Measurements from ENCODE around the gene SYNPO2.
A peak's percentile ranks its signal among the peaks of the same experiment; 100 is the strongest.

The SYNPO2 gene

DNA sequence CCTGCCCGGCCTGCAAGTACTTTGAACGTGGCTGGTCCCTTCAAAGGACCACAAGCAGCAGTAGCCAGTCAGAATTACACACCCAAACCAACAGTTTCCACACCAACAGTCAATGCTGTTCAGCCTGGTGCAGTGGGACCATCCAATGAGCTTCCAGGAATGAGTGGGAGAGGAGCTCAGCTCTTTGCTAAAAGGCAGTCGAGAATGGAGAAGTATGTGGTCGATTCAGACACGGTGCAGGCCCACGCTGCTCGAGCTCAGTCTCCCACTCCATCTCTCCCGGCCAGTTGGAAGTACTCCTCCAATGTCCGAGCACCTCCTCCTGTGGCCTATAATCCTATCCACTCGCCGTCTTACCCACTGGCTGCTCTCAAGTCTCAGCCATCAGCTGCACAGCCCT, 142.6 kb downstream of the SYNPO2 start:
- TF ChIP-seq, protein P1, sequence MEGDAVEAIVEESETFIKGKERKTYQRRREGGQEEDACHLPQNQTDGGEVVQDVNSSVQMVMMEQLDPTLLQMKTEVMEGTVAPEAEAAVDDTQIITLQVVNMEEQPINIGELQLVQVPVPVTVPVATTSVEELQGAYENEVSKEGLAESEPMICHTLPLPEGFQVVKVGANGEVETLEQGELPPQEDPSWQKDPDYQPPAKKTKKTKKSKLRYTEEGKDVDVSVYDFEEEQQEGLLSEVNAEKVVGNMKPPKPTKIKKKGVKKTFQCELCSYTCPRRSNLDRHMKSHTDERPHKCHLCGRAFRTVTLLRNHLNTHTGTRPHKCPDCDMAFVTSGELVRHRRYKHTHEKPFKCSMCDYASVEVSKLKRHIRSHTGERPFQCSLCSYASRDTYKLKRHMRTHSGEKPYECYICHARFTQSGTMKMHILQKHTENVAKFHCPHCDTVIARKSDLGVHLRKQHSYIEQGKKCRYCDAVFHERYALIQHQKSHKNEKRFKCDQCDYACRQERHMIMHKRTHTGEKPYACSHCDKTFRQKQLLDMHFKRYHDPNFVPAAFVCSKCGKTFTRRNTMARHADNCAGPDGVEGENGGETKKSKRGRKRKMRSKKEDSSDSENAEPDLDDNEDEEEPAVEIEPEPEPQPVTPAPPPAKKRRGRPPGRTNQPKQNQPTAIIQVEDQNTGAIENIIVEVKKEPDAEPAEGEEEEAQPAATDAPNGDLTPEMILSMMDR (IDR thresholded peaks at IDR 0.05; ENCODE audit: low read depth, low read length), result no peak
- no peak overlapping the region for H3K4me3 ChIP-seq (ENCODE audit: low read depth, low read length)

DNA sequence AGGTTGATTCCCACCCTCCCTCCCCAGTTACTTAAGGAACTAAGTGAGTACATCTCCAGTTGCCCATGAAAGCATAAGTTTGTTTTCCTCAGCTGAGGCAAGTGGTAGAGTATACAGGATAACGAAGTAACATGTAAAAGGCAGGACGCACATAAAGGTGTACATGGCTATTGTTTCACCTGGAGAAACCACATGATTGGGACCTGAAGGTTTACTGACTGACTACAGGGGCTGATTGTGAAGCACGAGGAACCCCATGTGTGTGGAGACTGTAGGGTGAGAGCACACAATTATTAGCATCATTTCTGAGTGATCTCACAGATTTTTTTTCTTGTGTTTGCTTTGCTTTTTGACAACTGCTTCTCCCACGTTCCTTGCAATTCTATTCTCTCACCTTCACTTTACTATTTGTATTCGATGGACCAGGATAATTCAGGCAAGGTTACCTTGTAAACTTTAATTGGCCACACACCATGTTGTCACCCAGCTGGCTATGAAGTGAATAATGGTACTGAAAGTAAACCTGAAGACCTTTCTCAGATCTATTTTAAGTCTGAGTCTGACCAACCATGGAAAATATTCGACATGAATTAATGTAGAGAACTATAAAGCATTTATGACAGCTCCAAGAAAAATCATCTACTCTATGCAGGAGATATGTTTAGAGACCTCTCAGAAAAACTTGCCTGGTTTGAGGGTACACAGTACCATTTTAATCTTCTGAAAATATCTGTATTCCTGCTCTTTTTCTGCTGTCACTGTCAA, 144.4 kb downstream of the SYNPO2 start:
- TF ChIP-seq, protein P1 (IDR thresholded peaks at IDR 0.05; ENCODE audit: low read depth, low read length), result no peak

DNA sequence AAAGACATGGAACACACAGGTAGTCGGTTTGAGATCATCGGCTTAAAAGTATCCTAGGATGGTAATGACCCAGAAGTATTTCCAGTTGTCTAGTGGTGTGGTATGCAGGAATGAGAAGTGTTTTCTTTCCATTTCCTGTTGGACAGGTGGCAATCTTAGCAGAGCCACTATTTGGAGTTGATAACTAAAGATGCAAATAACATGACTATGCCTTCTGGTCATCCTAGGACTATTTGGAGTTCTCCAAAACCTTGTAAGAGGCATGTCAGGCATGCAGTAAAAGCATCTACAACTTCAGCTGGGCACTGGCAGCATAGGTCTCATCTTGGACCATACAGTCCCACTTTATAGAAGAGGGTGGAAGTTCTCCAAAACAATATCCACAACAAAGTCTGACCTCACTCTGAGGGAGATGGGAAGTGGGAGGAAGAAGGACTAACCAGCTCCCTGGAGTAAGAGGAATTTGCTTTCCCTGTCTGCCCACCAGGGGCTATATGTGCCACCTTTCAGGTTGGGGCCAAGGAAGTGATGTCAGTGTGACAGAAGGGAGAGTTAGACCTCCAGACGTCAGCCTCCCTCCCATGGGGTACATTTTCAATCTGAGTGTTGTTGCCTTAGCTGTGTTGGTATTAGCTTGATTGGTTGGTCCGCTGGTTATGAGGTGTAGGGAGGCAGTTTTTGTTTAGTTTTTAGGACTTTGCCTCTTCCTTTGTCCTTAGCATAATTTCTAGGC, 145.8 kb downstream of the SYNPO2 start:
- TF ChIP-seq, protein P1 (IDR thresholded peaks at IDR 0.05; ENCODE audit: low read depth, low read length), result 0 out of 2 replicates have a peak, but pooled peaks have one; percentile 15
- H3K4me3 ChIP-seq (ENCODE audit: low read depth, low read length), result no peak overlapping the region

More for the DNA sequence above, 144.4 kb downstream of the SYNPO2 start:
- no peak overlapping the region for H3K4me3 ChIP-seq (ENCODE audit: low read depth, low read length)

DNA sequence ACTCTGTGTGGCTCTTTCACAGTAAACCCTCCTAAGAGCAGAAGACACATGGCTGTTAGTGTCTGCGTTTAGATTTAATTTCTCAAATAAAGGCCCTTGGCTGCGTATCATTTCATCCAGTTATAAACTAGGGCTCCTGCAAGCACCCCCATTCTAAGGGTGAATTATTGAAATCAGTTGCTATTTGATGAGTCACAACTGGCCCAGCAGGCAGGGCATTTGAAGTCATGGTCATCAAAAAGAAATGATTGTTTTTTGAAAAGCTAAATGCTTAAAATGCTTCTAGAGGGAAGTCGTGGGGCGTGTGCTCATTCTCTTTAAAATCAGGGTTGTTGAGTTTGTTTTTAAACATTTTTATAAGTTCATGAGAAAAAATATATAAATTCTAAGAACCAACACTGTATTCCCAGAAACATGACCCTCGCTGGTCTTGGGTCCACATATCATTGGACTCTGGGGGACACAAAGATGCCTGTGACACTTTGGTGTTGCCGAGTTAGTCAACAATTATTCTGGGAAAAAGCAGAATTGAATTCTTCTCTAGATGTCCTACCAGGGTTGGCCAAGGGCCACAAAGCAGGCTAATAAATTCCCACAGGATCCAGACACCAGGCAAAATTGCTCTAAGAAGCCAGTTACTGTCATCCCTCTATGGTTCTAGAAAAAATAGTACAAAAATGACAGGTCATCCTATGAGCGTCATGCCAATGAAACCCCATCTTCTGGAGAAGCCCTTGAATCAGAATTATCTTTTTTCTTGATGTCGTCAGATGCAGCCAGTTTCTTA, 147.5 kb downstream of the SYNPO2 start:
- TF ChIP-seq, protein P1 (IDR thresholded peaks at IDR 0.05; ENCODE audit: low read depth, low read length), result no peak

DNA sequence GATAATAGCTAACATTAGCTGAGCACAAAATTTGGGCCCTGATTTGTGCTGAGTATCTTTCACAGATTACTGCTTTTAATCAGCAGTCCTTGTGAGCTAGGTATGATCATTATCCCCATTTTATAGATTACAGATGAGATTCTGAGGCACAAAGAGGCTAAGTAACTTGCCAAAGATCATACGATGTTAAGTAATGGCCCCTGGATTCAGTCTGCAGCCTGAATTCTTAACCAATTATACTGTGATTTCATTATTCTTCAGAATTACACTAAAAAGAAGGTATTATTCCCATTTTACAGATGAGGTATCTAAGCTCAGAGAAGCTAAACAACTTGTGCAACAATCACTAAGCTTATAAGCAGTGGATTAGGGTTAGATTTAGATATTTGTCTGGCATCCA, 149.1 kb downstream of the SYNPO2 start:
- TF ChIP-seq, protein P1 (IDR thresholded peaks at IDR 0.05; ENCODE audit: low read depth, low read length), result no peak
- no peak overlapping the region for H3K4me3 ChIP-seq (ENCODE audit: low read depth, low read length)

More for the DNA sequence above, 147.5 kb downstream of the SYNPO2 start:
- no peak overlapping the region for H3K4me3 ChIP-seq (ENCODE audit: low read depth, low read length)

DNA sequence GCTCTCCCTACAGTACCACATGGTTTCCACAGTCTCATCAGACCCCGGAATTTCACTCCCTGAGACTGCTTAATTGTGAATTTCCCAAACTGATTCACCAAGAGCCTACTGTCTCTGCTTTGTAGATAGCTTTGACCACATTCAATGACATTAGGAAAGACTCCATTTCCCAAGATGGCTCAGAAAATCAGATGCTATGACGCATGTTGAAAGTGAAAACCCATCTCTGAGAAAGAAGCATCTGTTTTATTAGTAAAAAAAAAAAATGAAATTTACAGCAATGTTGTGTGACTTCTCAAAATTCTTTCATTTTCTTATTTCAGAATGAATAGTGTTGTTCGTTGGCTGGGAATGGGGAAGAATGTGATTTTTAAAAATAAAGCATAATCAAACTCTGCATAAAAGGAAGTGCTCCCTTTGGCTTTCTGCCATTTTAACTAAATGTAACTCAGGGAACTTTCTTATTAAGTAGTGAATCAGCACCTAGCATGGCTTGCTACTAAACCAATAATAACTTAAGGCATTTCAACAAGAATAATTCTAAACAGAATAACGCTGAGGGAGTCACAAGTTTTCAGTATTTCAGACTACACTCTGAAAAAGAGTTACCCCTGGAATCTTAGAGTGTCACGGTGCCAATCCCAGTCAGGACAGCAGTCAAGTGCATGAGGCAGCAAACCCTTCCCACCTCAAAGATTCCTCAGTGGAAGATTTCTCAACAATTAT, 149.6 kb downstream of the SYNPO2 start:
- H3K4me3 ChIP-seq (ENCODE audit: low read depth, low read length), result no peak overlapping the region
- TF ChIP-seq, protein P1 (IDR thresholded peaks at IDR 0.05; ENCODE audit: low read depth, low read length), result no peak
